HG03354 (cell line): ENCODE results near the gene PRR29.

Source experiments
- ATAC-seq: cut with Tn5 transposase; IDR thresholded peaks from one replicate; pipeline ENCODE4 v1.9.1; 2021; ENCODE audit warnings: mild to moderate bottlenecking; ENCODE audit not compliant: unreplicated experiment, poor library complexity, severe bottlenecking

PRR29 gene

DNA sequence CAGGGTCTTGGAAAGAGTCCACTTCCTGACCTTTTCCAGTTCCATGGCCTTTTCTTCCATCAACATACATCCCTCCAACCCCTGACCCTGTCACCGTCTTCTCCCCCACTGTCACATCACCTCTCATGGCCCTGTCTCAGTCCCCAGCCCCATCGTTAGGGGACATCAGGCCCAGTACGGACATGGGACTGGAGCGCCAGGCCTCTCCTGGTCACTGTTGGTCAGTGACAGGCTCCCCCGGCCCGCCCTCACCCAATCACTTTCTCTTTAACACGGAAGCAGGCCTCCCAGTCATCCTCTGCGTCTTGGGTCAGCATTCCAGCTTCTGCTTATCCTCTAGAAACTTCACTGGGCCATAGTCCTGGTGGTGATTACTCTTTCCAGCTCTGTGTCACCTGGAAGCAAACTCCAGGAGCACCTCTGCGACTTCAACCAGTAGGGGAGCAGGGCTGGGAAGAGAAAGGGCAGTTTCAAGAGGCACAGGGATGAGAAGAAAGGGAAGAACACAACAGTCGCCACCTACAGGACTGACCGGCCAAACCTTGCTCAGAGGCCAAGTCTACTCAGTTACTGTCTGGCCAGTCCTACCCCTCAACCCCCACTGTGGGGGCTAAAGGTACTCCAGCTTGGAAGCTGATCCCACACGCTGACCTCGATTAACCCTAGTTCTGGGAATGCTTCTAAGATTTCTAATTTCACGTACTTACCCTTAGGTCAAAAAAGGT is 38.2 kb downstream of the PRR29 start:
- no peak for ATAC-seq

DNA sequence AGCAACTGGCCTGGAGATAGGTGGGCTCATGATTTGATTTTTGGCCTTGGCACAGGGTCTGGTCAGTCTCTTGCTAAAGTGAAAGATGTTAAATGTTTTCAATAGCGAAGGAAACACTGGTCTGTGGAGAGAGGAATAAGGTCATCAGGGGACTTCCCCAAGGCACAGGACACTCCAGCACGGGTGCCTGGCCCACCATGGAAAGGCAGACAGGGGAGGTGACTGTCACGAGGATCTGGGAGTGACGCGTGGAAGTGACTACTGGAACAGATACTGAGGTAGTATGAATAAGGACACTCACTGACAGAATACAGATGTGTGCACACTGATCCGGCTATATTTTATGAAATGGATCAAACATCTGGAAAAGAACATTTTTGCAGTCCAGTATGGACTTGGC is 39.0 kb downstream of the PRR29 start:
- no peak for ATAC-seq

DNA sequence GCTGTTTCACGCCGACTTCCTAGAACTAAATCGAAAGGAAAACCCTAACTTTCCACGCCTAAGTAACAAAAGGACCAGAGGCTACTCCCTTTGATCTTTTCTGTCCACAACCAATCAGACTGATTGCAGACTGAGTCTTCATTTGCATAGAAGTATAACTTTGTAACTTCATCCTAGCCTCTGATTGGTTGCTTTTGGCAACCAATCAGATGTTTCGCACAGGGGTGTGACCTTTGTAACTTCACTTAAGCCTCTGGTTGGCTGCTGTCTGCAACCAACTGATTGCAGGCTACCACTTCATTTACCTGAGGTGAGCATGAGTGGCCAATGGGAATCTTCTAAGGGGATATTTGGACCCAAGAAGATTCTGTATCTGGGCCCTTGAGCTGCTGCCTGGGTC is 39.7 kb downstream of the PRR29 start:
- no peak for ATAC-seq

DNA sequence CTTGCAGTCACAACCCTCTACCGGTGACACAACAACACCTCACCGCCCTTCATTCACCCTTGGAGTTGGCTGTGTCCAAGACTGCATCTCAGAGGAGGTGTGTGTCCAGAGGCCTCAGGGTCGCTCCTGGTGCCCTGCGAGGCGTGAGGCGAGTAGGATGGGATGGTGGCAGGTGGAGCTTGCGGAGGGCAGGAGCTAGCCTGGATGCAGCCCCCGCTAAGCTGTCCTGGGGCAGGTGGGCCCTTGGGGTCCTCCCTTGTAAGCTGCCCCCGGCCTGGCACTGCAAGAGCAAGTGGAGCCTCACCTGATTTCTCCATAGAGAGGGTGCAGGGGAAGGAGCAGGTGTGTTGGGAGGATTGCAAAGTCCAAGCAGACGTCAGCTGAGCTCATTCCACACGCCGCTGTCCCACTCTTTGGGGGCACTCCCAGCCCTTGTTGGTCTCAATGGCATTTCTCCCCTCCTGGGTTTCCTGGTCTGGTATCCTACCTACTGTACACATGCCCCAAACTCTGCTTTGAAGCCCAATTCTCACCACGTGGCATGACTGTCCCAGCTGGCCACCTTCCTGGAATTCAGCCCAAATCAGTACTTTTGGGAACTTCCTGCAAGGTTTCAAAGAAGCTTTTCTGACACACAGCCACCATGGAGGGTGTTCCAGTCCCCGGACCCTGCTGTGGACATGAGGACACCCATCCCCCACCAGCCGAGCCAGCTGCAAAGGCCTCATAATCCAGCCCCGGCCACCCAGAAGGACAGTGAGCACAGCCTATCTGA is 40.4 kb downstream of the PRR29 start:
- ATAC-seq: no peak

DNA sequence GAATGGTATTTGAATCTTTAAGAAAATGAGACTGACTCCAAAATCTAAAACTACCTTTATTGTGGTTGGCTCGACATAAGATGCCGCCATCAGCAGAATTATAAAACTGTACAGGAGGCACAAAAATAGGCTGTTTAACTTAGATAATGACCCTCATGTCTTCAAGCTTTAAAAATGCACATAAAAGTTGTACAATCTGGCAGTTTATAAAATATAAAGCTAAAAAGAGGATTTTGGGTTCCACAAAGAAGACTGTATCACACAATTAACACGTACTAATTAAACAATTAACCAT is 40.9 kb downstream of the PRR29 start:
- ATAC-seq: no peak

DNA sequence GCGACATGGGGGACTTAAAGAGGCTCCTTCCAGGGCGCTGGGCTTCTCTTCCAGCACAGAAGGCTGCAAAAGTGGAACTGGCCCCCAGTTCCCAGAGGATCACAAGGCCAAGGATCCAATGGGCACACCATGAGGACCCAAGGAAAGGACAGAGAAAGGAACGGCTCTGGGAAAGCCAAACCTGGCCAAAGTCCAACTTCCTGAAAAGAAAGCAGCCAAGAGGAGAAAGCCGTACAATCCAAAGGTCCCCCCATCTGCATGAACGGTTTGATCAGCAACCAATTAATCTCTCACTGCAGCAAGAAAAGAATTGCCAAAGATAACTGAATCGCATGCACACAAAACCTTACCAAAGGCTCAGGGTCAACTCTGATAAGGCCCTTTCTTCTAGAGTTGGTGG is 42.1 kb downstream of the PRR29 start:
- no peak for ATAC-seq

DNA sequence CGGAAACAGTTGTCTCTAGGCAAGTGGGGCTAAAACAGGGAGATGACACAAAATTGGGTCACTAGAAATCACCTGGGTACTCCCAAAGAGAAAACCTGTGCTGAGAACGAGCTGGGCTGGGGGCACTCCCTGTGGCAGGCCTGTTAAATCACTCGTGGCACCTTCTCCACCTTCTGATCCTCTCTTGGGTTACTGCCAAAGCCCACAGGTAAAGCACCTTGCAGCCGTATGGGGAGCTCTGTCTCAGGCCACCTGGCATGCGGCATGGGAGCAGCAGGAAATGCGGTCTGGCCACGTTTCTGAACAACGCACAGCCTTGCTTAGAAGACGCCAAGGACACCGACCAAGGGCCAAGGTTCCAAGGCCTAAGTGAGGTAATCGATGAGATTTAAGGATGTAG is 43.8 kb downstream of the PRR29 start:
- no peak for ATAC-seq

DNA sequence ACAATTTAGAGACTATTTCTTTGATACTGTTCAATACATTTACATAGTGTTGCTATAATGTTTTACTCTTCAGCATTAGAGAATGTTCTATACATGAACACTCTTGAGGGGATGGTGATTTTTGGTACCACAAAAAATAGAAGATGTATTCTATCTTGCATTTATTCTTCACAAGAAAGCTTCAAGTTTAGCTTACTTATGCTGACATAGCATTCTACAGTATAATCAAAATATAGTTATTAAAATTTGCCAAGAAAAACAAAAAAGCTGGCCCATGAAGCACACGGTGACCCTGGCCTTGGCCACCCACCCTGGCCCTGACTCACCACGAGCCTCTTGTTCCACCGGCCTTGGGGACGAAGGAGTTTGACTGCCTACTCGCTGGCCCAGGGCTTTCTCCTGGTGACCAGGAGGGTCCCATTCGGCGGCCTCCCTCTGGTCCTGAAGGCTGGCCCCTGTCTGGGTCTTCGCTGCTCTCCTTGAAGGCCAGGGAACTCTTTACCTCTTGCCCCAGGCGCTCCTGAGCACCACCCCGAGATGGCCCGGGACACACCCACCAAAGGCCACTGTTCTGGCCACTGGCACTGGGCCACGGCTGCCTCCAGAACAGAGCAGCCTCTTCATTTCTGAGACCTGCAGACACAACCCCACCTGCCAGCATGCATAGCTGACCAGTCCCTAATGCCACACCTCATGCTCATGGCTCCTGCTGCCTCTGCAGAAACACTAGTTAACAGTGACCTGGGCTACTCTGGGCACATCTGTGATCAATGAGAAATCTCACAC is 44.7 kb downstream of the PRR29 start:
- no peak for ATAC-seq

DNA sequence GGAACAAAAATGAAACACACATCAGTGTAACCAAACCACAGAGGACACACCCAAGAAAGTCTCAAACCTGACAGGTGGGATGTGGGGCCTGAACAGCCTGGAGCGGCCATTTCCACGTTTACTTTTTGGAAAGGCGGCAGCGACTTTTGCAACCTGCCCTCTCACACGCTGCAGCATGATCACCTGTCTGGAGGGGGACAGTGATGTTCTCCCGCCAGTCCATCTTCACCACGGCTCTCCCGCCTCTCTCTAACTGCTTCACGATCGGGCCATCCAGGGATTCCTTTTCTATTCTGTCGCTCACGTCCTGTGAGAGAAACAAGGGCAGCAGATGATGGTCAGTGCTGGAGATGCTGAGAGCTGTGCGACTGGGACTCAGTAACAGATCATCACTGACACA is 47.0 kb downstream of the PRR29 start:
- ATAC-seq: no peak

DNA sequence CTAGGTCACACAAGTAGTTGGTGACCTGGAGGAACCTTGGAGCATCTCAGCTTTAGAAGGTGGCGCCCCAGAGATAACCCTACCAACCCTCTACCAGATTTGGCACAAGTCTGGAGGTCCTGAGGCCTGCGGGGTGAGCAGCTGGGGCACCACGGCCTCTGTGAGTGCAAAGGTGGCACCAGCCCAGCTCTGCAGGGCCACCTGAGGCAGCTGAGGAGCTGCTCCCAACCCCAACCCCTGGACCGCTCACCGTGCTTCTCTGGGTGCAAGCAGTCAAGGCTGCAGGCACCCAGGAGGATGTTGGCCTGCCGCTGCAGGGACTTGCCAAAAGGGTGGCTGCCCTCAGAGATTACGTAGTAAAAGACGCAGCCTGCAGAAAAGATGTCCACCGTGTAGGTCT is 50.7 kb downstream of the PRR29 start:
- no peak for ATAC-seq

DNA sequence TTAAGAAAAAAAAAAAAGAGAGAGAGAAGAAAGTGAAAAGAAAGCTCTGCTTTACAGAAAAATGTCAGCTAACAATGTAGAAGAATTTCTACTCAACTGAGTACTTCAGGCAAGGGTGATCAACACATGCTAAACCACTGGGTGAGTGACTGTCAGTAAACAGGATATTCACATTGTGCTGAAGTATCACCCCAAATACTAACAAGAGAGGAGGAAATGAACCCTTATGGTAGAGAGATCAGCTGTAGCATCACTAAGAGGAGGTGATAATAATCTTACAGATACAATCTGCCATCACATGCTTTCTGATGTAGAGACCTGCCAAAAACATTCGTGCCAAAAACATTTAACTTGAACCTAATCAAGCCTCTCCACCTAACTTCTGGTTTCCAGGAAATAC is 53.0 kb downstream of the PRR29 start:
- ATAC-seq: no peak

DNA sequence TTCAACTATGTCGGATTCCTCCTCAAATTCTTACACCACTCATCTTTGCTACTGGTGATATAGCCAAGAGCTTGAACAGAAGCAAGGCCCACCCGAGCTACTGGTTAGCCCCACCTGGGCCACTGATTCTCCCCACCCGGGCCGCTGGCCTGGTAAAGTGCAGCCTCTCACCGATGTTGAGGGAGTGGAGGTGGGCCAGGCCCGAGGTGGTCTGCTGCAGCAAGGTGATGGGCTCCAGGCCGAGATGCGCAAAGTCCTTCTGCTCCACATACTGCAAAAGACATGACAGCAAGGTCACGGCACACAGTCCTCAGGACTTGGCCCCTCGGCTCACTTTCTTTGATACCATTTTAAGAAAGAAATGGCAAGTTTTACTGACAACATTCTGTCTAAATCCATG is 55.0 kb downstream of the PRR29 start:
- ATAC-seq: no peak
